ENCODE measurements around the gene NFATC2. TPM values are rescaled to one million over a fixed set of nuclear protein-coding genes. Genes with fewer than 3 reads are reported as not detected.
A peak's percentile ranks its signal among the peaks of the same experiment; 100 is the strongest.

Gene NFATC2
- total RNA-seq, 4 donors from 2014 or later = 8.8 to 15.6 (median 13.0) TPM

DNA sequence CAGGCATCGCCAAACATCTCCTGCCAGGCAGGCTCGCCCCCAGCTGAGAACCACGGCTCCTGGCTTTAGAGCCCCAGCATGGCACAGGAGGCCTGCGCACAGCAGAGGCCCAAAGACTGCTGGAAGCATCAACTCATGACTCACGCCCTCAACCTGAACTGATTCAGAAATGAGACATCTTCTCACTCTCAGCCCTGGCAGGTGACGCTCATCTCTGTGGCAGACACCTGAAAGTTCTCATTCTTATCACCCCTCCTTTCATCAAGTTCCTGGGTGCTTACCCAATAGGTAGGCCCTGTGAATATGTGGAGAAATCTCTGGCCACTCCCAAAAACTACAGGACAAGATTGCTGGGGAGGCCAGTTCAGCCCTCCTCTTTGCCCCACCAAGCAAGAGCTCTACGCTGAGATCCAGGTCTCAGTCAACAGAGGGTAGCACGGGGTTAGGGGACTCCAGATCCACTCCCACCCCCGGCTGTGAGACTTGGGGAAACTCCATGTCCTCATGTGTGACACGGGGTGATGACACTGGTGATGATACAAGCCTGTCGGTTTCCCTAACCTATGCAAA lies 11.3 kb downstream of the NFATC2 start:
- no peaks in the 10 kb centered on the region for H3K27me3 ChIP-seq
- intact Hi-C loops (cut with DNase I) = no loop called here
- 94% methylated on average over 10 of the region's 11 CpGs for WGBS
- H3K27ac ChIP-seq (replicated peaks in 1 of 4) = peak overlapping the region in 1 of 4 donors; percentile 16
- no peak overlapping the region for H3K4me3 ChIP-seq
- H3K4me1 ChIP-seq = peaks cover 16 to 66% (median 46%) of the 10 kb centered on the region in 4 donors
- TF ChIP-seq, protein P1, sequence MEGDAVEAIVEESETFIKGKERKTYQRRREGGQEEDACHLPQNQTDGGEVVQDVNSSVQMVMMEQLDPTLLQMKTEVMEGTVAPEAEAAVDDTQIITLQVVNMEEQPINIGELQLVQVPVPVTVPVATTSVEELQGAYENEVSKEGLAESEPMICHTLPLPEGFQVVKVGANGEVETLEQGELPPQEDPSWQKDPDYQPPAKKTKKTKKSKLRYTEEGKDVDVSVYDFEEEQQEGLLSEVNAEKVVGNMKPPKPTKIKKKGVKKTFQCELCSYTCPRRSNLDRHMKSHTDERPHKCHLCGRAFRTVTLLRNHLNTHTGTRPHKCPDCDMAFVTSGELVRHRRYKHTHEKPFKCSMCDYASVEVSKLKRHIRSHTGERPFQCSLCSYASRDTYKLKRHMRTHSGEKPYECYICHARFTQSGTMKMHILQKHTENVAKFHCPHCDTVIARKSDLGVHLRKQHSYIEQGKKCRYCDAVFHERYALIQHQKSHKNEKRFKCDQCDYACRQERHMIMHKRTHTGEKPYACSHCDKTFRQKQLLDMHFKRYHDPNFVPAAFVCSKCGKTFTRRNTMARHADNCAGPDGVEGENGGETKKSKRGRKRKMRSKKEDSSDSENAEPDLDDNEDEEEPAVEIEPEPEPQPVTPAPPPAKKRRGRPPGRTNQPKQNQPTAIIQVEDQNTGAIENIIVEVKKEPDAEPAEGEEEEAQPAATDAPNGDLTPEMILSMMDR (IDR thresholded peaks at IDR 0.05) = no peak
- no peak for TF ChIP-seq POLR2A (IDR thresholded peaks at IDR 0.05; ENCODE audit: low read depth)
- TF ChIP-seq POLR2AphosphoS5 (IDR thresholded peaks at IDR 0.05) = no peak
- TF ChIP-seq EP300 (IDR thresholded peaks at IDR 0.05) = no peak
- DNase-seq (ENCODE audit: extremely low spot score) = no peak
- no peaks in the 10 kb centered on the region for H3K9me3 ChIP-seq
- no peaks in the 10 kb centered on the region for H3K36me3 ChIP-seq

- intact Hi-C loops (cut with DNase I) = no loop called here
- Histone ChIP-seq H3K9me3 (no peaks in the 10 kb centered on the region), H3K4me1 (peaks cover 15 to 63% (median 53%) of the 10 kb centered on the region in 4 donors), H3K4me3 (peak overlapping the region in 3 of 4 donors; percentile 20 to 34 (median 28)), H3K27ac (replicated peaks in 1 of 4) (peak overlapping the region in 2 of 4 donors; percentile 26 to 44), H3K27me3 (no peaks in the 10 kb centered on the region), H3K36me3 (no peaks in the 10 kb centered on the region)
- 75% methylated on average over 5 of the region's 5 CpGs for WGBS
- no peak for TF ChIP-seq POLR2A (IDR thresholded peaks at IDR 0.05; ENCODE audit: low read depth)
- TF ChIP-seq POLR2AphosphoS5 (IDR thresholded peaks at IDR 0.05) = no peak
- no peak for TF ChIP-seq EP300 (IDR thresholded peaks at IDR 0.05)
- TF ChIP-seq, protein P1 (IDR thresholded peaks at IDR 0.05) = no peak
- no peak for DNase-seq (ENCODE audit: extremely low spot score)
These were observed 12.8 kb downstream of the NFATC2 start for GRCh38 chr20:51529758-51530157.

DNA sequence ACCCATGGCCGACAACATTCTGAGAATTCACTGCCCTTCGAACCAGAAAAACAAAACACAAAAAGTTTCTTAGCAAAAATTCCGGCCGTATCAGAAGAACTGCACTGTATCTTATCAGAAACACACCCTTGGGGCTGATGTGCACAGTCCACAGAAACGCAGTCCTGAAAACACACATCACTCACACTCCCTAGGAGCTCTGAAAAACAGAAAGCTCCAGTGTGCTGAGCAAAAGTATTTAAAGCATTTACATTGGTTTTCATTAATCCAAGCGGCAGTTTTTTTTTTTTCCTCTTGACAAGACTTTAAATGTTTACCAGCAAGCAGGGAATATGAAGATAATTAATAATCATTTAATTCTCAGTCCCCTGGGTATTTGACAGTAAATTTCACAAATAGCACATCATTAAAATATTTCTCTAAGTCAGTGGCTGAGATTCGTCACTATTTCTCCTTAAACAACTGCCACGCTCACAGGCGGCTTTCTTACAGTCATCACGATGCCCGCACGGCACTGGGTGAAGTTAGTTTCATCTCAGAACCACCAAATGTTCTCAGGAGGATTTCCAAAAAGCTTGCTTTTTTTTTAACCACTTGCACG lies 13.3 kb downstream of the NFATC2 start:
- no peak for DNase-seq (ENCODE audit: extremely low spot score)
- H3K36me3 ChIP-seq = no peaks in the 10 kb centered on the region
- H3K4me1 ChIP-seq = peaks cover 15 to 61% (median 51%) of the 10 kb centered on the region in 4 donors
- H3K27ac ChIP-seq (replicated peaks in 1 of 4) = peak overlapping the region; percentile 7 to 44 (median 18)
- 45% methylated on average over 13 of the region's 13 CpGs for WGBS
- intact Hi-C loops (cut with DNase I) = no loop called here
- H3K4me3 ChIP-seq = peak overlapping the region; percentile 17 to 34 (median 24)
- H3K9me3 ChIP-seq = no peaks in the 10 kb centered on the region
- TF ChIP-seq EP300 (IDR thresholded peaks at IDR 0.05) (no peak), POLR2A (IDR thresholded peaks at IDR 0.05; ENCODE audit: low read depth) (no peak), POLR2AphosphoS5 (IDR thresholded peaks at IDR 0.05) (no peak)
- TF ChIP-seq, protein P1 (IDR thresholded peaks at IDR 0.05) = no peak
- no peaks in the 10 kb centered on the region for H3K27me3 ChIP-seq

DNA sequence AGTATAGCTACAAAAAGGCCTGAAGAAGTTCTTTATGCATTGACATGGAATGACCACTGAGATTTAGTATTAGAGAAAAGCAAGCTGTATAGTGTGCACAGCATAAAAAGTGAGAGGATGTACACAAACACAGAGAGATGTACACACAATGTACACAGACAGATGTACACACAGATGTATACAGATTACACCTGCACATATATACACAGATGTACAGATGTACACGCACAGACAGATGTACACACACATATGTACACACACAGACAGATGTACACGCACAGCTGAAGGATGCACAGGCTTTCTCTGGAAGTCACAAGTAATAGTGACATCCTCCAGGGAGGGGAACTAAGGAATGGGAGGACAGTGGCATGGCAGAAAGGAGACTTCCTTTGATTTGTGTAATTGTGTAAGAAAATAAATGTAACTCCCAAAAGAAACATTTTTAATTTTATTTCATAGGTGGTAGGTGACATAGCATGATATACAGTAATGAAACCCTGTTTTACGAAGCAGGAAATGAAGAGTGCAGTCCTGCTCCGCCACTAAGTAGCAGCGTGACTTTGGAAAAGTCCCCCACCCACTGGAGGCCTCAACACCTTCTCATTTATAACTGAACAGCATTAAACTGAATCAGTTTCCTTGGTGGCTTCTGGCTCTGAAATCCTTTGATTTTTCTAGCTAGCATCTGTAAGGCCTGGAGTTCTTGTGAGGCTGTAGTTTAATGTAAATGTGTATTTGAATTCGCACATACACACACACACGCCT lies 14.1 kb downstream of the NFATC2 start:
- Histone ChIP-seq H3K36me3 (peaks cover 0 to 5% (median 2%) of the 10 kb centered on the region in 4 donors), H3K4me1 (peaks cover 15 to 53% (median 43%) of the 10 kb centered on the region in 4 donors), H3K4me3 (peak overlapping the region in 2 of 4 donors; percentile 17 to 34), H3K27me3 (no peaks in the 10 kb centered on the region), H3K9me3 (no peaks in the 10 kb centered on the region), H3K27ac (replicated peaks in 1 of 4) (peak overlapping the region; percentile 7 to 44 (median 18))
- no peak for TF ChIP-seq EP300 (IDR thresholded peaks at IDR 0.05)
- no peak for TF ChIP-seq POLR2A (IDR thresholded peaks at IDR 0.05; ENCODE audit: low read depth)
- TF ChIP-seq, protein P1 (IDR thresholded peaks at IDR 0.05) = no peak
- 75% methylated on average over 7 of the region's 7 CpGs for WGBS
- intact Hi-C loops (cut with DNase I) = no loop called here
- DNase-seq (ENCODE audit: extremely low spot score) = no peak

Data from esophagus muscularis mucosa (tissue), 4 donors.